GM13977 (cell line): ENCODE results near the gene PSMD11.

ENCODE experiments used
- DNase-seq: peaks from one replicate; pipeline ENCODE4 v3.0.0; 2012; ENCODE audit warnings: low spot score
- in situ Hi-C: fragments of 300-500 bp; cut with MboI; formaldehyde crosslinking; loops from one replicate; pipeline ENCODE4 v1.12.0; 2022; ENCODE audit warnings: low sequenced_read_pairs, low pct_unique_long_range_greater_than_20kb, mixed read lengths, inconsistent platforms; ENCODE audit not compliant: unreplicated experiment
- TF ChIP-seq, protein P1 (sequence below): IDR thresholded peaks from 2 replicates; pipeline ENCODE4 v1.5.1; 2012; ENCODE audit warnings: mild to moderate bottlenecking, control low read depth; ENCODE audit not compliant: insufficient read depth; ENCODE audit errors: extremely low read depth, missing control alignments

PSMD11 gene

DNA sequence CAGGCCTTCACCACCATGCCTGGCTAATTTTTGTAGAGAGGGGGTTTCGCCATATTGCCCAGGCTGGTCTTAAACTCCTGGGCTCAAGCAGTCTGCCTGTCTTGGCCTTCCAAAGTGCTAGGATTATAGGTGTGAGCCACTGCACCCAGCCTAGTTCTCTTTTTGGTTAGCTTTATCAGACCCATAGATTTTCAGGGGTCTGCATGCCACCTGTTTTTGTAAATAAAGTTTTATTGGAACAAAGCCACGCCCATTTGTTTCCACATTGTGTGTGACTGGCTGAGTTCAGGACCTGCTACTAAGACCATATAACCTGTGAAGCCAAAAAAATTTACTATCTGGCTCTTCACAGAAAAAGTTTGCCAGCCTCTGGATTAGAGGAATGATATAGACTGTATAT lies 7.6 kb downstream of the PSMD11 start:
- TF ChIP-seq, protein P1, sequence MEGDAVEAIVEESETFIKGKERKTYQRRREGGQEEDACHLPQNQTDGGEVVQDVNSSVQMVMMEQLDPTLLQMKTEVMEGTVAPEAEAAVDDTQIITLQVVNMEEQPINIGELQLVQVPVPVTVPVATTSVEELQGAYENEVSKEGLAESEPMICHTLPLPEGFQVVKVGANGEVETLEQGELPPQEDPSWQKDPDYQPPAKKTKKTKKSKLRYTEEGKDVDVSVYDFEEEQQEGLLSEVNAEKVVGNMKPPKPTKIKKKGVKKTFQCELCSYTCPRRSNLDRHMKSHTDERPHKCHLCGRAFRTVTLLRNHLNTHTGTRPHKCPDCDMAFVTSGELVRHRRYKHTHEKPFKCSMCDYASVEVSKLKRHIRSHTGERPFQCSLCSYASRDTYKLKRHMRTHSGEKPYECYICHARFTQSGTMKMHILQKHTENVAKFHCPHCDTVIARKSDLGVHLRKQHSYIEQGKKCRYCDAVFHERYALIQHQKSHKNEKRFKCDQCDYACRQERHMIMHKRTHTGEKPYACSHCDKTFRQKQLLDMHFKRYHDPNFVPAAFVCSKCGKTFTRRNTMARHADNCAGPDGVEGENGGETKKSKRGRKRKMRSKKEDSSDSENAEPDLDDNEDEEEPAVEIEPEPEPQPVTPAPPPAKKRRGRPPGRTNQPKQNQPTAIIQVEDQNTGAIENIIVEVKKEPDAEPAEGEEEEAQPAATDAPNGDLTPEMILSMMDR: no peak
- in situ Hi-C loops: loop anchor here (25.0 kb wide), 1 partner anchor 485 kb away; the partner anchor contains the start of gene TMEM98
- no peak for DNase-seq

DNA sequence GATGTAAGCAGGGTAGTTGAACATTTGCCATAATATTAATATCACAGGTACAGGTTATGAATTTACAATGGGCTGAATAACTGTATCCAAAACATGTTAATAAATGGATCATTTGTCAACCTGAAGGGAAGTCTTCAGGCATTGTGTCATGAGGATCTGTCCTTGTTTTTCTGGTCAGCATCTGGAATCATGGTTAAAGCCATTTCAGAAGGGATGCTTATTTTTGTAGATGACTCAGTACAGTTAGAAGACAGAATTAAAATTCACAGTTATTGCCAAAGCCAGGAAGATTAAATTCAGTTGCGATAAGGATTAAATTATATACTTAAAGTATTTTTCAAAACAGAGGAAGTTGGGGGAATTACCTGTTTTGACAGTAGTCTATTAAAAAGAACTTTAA lies 8.0 kb downstream of the PSMD11 start:
- in situ Hi-C loops: loop anchor here (25.0 kb wide), 1 partner anchor 485 kb away; the partner anchor contains the start of gene TMEM98
- TF ChIP-seq, protein P1: no peak
- DNase-seq: no peak

DNA sequence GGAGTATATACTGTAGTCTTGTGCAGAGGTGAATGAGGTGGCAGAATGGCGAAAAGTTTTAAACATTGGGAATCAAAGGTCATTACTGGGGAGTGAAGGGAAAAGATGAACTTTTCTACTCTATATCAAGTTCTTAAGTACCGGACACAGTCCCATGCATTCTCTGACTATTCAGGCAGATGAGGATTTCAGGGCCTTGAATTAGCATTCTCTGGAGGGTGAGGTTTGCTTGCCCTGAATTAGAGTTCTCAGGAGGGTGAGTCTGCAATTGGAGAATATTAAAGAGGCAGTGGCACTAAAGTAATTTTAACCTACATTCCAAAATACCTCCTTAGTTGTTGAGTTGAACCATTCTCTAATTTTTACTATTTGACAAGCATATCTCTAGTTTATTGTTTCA lies 9.1 kb downstream of the PSMD11 start:
- TF ChIP-seq, protein P1: no peak
- DNase-seq: no peak
- in situ Hi-C loops: loop anchor here (25.0 kb wide), 1 partner anchor 484 kb away; the partner anchor contains the start of gene TMEM98

DNA sequence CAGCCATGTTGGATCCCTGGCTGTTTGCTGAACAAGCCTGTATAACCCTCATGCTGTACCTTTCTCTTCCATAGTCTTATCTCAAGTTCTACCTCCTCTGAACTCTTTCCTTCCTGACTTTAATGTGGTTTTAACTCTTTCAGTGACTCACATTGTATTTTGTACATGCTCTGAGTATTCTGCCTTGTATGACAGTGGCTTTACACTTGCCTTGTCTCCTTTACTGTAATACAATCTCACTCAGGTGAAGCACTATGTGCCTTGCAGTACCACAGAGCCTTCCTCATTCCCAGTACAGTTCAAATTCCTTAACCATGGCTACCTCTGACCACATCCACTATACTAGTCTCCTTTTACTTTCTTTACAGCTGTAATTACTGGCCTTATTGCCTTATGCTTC lies 14.1 kb downstream of the PSMD11 start:
- TF ChIP-seq, protein P1: no peak
- in situ Hi-C loops: loop anchor here (25.0 kb wide), 1 partner anchor 479 kb away; the partner anchor contains the start of gene TMEM98
- DNase-seq: no peak

DNA sequence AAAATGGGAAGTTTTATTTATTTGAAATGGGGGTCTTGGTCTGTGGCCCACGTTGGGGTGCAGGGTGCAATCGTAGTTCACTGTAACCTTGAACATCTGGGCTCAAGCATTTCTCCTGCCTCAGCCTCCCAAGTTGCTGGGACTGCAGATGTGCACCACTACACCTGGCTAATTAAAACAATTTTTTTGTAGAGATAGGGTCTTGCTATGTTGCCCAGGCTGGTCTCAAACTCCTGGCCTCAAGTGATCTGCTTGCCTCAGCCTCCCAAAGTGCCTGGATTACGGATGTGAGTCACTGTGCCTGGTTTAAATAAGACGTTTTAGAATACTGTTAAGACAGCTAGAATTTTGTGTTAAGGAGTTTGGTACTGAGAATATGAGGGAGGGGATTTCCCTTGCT lies 15.7 kb downstream of the PSMD11 start:
- in situ Hi-C loops: loop anchor here (25.0 kb wide), 1 partner anchor 477 kb away; the partner anchor contains the start of gene TMEM98
- TF ChIP-seq, protein P1: no peak
- no peak for DNase-seq

DNA sequence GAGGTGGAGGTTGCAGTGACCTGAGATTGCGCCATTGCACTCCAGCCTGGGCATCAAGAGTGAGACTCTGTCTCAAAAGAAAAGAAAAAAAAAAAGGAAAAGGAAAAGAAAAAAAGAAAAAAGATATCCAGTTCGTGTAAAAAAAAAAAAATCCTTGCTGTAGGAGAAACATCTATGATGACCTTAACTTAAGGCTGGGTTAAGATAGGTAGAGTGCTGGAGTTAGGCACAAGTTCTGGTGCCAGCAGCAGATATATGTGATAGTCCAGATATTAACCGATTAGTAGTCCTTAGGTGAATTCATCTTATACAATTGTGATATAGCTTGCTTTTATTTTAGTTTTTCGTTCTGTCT lies 17.2 kb downstream of the PSMD11 start:
- in situ Hi-C loops: loop anchor here (25.0 kb wide), 1 partner anchor 476 kb away; the partner anchor contains the start of gene TMEM98
- no peak for DNase-seq
- TF ChIP-seq, protein P1: no peak
